SK-N-SH (cell line): Measurements from ENCODE around the gene TK2. TPM values are rescaled to one million over a fixed set of nuclear protein-coding genes. Genes with fewer than 3 reads are reported as not detected.

ENCODE experiments used
- CTCF ChIA-PET: fragments of 300-600, 350-600 bp; formaldehyde crosslinking; extraction: SDS; loops from one replicate; lab custom pipeline; 2021; lab: Yijun Ruan, JAX
- POLR2A ChIA-PET: fragments of 350-600 bp; sonication (Branson Sonifier 250); formaldehyde crosslinking; extraction: SDS; loops from one replicate; lab custom pipeline; 2020; ENCODE audit warnings: antibody characterized with exemption, inconsistent platforms; lab: Yijun Ruan, JAX
- DNase-seq: peaks from one replicate; pipeline ENCODE4 v3.0.0; 2012
- H2AFZ ChIP-seq: fragments of 200-600 bp; sonication (generic); 2 replicates; pipeline ENCODE4 v1.8.1; 2016; ENCODE audit warnings: antibody characterized with exemption, mild to moderate bottlenecking, low read depth
- H3F3A ChIP-seq: fragments of 200-600 bp; sonication (generic); replicated peaks from 2 replicates; pipeline ENCODE3; 2016; ENCODE audit warnings: antibody characterized with exemption, mild to moderate bottlenecking; ENCODE audit not compliant: insufficient read depth
- H3K27ac ChIP-seq, 2 experiments: fragments of 200-500 bp in 1 of 2; fragments of 200-600 bp in 1 of 2; sonication (Bioruptor generic) in 1 of 2; sonication (generic), shearing (Covaris generic) in 1 of 2; 2 replicates each; pipeline versions ENCODE4 v1.5.1 to v1.6.1; 2014 to 2016; ENCODE audit warnings: low read depth in 2 of 2, inconsistent platforms in 1 of 2, low read length in 1 of 2, mild to moderate bottlenecking in 1 of 2, mixed read lengths in 1 of 2
- H3K27me3 ChIP-seq: fragments of 200-600 bp; sonication (generic), shearing (Covaris generic); 2 replicates; pipeline ENCODE4 v1.6.1; 2016; ENCODE audit warnings: mixed run types; ENCODE audit not compliant: insufficient read depth
- H3K36me3 ChIP-seq, 2 experiments: fragments of 200-500 bp in 1 of 2; fragments of 200-600 bp in 1 of 2; sonication (Bioruptor generic) in 1 of 2; sonication (generic) in 1 of 2; replicated peaks in 1 of 2; 2 replicates each; pipeline versions ENCODE3 to v1.5.1; 2014 to 2016; ENCODE audit warnings: low read length in 1 of 2, mild to moderate bottlenecking in 1 of 2; ENCODE audit not compliant: insufficient read depth in 2 of 2, control insufficient read depth in 1 of 2
- H3K4me1 ChIP-seq, 2 experiments: fragments of 200-500 bp in 1 of 2; fragments of 200-600 bp in 1 of 2; sonication (Bioruptor generic) in 1 of 2; sonication (generic), shearing (Covaris generic) in 1 of 2; 2 replicates each; pipeline versions ENCODE4 v1.5.1 to v1.6.1; 2014 to 2016; ENCODE audit warnings: low read depth in 1 of 2, low read length in 1 of 2, mixed run types in 1 of 2; ENCODE audit not compliant: insufficient read depth in 2 of 2, control insufficient read depth in 1 of 2
- H3K4me2 ChIP-seq: fragments of 200-600 bp; sonication (generic), shearing (Covaris generic); 2 replicates; pipeline ENCODE4 v1.6.1; 2017; ENCODE audit warnings: mixed run types
- H3K4me3 ChIP-seq, 2 experiments: fragments of 200-500 bp in 1 of 2; fragments of 200-600 bp in 1 of 2; sonication (Bioruptor generic) in 1 of 2; sonication (generic), shearing (Covaris generic) in 1 of 2; 2 replicates each; pipeline versions ENCODE4 v1.5.1 to v1.8.1; 2014 to 2016; ENCODE audit warnings: low read depth in 2 of 2, inconsistent platforms in 1 of 2, low read length in 1 of 2, mild to moderate bottlenecking in 1 of 2, mixed read lengths in 1 of 2, moderate library complexity in 1 of 2
- H3K79me2 ChIP-seq: fragments of 200-600 bp; sonication (generic); 2 replicates; pipeline ENCODE4 v1.8.1; 2017; ENCODE audit warnings: mild to moderate bottlenecking; ENCODE audit not compliant: insufficient read depth
- H3K9ac ChIP-seq: fragments of 200-600 bp; sonication (generic); 2 replicates; pipeline ENCODE4 v1.6.1; 2017; ENCODE audit warnings: mixed run types
- H3K9me2 ChIP-seq: fragments of 200-600 bp; sonication (generic); 2 replicates; pipeline ENCODE4 v1.6.1; 2017; ENCODE audit warnings: mixed run types
- H3K9me3 ChIP-seq: fragments of 200-600 bp; sonication (generic); 2 replicates; pipeline ENCODE4 v1.6.1; 2017; ENCODE audit warnings: mixed run types, mild to moderate bottlenecking, moderate library complexity
- H4K20me1 ChIP-seq: fragments of 200-600 bp; sonication (generic); 2 replicates; pipeline ENCODE4 v1.6.1; 2017; ENCODE audit warnings: mild to moderate bottlenecking, mixed run types; ENCODE audit not compliant: insufficient read depth
- EZH2phosphoT487 ChIP-seq: fragments of 200-600 bp; sonication (generic); IDR thresholded peaks from 2 replicates; pipeline ENCODE4 v1.6.1; 2017; ENCODE audit warnings: low read depth, mixed run types, mild to moderate bottlenecking, antibody characterized with exemption, moderate library complexity, borderline replicate concordance
- GABPA ChIP-seq: IDR thresholded peaks from 2 replicates; pipeline ENCODE4 v1.4.0; 2012; ENCODE audit warnings: low read depth, mild to moderate bottlenecking
- RAD21 ChIP-seq: IDR thresholded peaks from 2 replicates; pipeline ENCODE4 v1.6.1; 2012; ENCODE audit warnings: mild to moderate bottlenecking, low read length
- TAF1 ChIP-seq: IDR thresholded peaks from 2 replicates; pipeline ENCODE4 v1.6.1; 2012; ENCODE audit warnings: low read depth, mild to moderate bottlenecking, low read length, moderate library complexity, borderline replicate concordance
- TEAD4 ChIP-seq: IDR thresholded peaks from 2 replicates; pipeline ENCODE4 v1.4.0; 2012; ENCODE audit warnings: mild to moderate bottlenecking, borderline replicate concordance; ENCODE audit not compliant: insufficient read depth
- WGBS: methylation state at CpG from one replicate; pipeline ENCODE4 v1.1.6; 2017; ENCODE audit warnings: low lambda C conversion rate; 5-methylcytosine and 5-hydroxymethylcytosine counted together
- polyA plus RNA-seq, 3 experiments: library from polyadenylated mRNA; depleted of rRNA; stranded (reverse); fragments of >200 nt; gene quantifications; 2 replicates each; pipeline ENCODE4 v1.2.3, GENCODE V29; 2012
- TF ChIP-seq, protein P1 (sequence below): IDR thresholded peaks from 2 replicates; pipeline ENCODE4 v1.6.1; 2012; ENCODE audit warnings: mild to moderate bottlenecking, low read depth, low read length, moderate library complexity
- TF ChIP-seq, protein P2 (sequence below): IDR thresholded peaks from 2 replicates; pipeline ENCODE4 v1.4.0; 2012; ENCODE audit warnings: low read depth

TK2 gene
- polyA plus RNA-seq, 1 of the 3 experiments (the other 2 are of a cell fraction), result 25.2 TPM

DNA sequence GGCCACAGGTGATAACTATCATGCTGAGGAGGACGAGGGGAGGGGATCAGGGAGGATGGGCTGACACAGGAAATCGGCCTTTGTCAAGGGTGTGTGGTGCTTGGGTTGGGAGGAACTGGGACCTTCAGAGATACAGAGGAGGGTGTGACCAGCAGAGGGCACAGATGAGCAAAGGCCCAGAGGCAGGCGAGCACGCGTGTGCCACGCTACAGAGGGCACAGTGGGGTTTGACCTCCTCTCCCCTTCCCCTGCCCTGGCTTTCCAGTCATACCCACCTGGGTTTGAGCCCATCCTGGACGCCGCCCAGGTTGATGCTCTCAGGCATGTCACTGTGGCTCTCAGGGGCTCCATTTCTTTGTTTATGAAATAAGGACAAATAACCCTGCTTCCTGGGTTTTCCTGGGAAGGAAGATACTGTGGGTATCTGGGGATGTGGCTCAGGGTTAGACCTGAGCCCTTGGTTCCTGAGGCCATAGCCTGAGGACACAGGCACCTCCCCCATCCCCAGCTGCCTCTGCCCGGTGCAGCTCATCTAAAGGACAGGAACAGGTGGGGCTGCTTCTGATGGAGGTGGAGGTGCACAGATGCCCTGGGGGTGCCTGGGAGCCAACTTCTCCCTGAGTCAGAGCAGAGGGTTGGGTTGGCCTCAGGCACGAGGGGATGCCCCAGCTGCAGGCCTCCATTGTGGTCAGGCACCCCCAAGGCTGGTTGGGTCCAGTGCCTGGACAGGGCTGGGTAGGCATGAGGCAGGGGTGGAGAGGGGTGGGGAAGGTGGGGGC lies 71.0 kb downstream of the TK2 start (continued):
- no peak for TF ChIP-seq EZH2phosphoT487

DNA sequence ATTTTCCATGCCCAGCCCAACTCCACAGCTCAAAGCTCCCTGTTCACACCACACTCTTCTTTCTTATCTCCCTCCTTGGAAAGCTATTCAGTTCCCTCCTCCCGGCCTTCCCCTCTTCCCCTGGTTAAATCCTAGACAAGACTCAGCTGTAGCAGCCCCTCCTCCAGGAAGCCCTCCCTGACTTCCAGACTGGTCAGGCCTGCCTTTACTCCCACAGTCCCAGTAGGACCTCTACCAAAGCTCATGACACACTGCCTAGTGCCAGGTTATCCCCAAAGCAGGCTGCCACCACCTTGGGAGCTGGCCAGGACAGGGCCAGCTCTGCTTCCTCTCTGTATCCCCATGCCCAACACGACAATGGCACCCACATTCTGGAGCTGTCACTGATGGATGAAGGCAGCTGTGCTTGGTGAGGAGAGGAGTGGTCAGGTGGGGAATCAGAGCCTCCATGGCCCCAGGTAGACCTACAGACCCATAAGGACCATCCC lies 72.8 kb downstream of the TK2 start:
- no peaks in the 10 kb centered on the region for H3K27me3 ChIP-seq
- CTCF ChIA-PET, result interaction anchor here (1.1 to 22.3 kb wide), 6 partner anchors 33 to 391 kb away, joined by 3 to 299 read pairs (median 3); no protein-coding TSS in a partner anchor
- TF ChIP-seq TEAD4, result no peak
- no peak for TF ChIP-seq TAF1
- TF ChIP-seq, all 33 proteins: peak for 0
- H3K9me2 ChIP-seq, result no peaks in the 10 kb centered on the region
- H3K79me2 ChIP-seq, result no peaks in the 10 kb centered on the region
- POLR2A ChIA-PET, result no interaction called here
- H3K36me3 ChIP-seq, result no peaks in the 10 kb centered on the region
- H4K20me1 ChIP-seq, result no peaks in the 10 kb centered on the region
- no peak overlapping the region for H3K9ac ChIP-seq
- no peak overlapping the region for H2AFZ ChIP-seq
- peaks cover 0 to 2% of the 10 kb centered on the region in 2 experiments; a peak in 1 of 4 replicates for H3K4me1 ChIP-seq
- DNase-seq, result no peak
- H3K4me2 ChIP-seq, result no peak overlapping the region
- no peak overlapping the region for H3K27ac ChIP-seq
- no peak overlapping the region for H3K4me3 ChIP-seq
- H3K9me3 ChIP-seq, result no peaks in the 10 kb centered on the region
- WGBS, result 52% methylated on average over 2 of the region's 2 CpGs
- no peaks in the 10 kb centered on the region for H3F3A ChIP-seq

DNA sequence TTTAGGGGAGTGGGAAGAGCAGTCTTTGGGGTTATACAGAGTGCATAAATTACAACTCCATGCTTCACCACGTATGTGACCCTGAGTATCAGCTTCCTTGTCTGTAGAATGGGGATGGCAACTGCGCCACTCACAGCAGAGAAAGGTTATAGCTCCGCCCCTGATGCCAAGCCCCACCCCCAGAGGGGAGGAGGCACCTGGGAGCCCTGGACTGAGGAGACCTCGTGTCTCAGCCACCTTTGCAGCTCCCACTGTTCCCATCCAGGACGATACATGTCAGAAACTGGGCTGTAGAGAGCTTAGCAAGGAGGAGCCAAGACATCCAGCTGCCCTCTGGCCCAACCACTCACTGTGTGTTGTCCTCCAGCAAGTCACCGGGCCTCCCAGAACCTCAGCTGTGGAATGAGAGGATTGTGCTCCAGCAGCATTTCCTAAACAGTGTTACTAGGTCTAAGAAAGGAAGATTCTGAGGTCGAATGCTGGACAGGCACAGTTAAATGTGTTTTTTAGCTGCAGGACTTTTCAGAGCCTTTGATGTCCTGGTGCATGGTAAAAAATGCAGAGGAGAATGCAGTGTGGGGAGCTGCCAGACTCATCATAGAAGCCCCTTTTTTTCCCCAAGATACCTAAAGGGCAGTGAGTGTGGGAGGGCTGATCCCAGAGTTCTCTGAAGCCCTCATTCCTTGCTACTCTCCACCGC lies 73.4 kb downstream of the TK2 start:
- Histone ChIP-seq H3K4me3 (no peak overlapping the region), H3K9ac (no peak overlapping the region), H3K4me2 (no peak overlapping the region), H3K9me3 (no peaks in the 10 kb centered on the region), H3K27ac (no peak overlapping the region), H3K4me1 (peaks cover 0 to 2% of the 10 kb centered on the region in 2 experiments; a peak in 1 of 4 replicates), H3K9me2 (no peaks in the 10 kb centered on the region)
- POLR2A ChIA-PET, result no interaction called here
- CTCF ChIA-PET, result interaction anchor here (1.1 to 22.3 kb wide), 6 partner anchors 32 to 392 kb away, joined by 3 to 299 read pairs (median 3); no protein-coding TSS in a partner anchor
- TF ChIP-seq GABPA, result no peak
- TF ChIP-seq RAD21, result no peak
- TF ChIP-seq, protein P1, sequence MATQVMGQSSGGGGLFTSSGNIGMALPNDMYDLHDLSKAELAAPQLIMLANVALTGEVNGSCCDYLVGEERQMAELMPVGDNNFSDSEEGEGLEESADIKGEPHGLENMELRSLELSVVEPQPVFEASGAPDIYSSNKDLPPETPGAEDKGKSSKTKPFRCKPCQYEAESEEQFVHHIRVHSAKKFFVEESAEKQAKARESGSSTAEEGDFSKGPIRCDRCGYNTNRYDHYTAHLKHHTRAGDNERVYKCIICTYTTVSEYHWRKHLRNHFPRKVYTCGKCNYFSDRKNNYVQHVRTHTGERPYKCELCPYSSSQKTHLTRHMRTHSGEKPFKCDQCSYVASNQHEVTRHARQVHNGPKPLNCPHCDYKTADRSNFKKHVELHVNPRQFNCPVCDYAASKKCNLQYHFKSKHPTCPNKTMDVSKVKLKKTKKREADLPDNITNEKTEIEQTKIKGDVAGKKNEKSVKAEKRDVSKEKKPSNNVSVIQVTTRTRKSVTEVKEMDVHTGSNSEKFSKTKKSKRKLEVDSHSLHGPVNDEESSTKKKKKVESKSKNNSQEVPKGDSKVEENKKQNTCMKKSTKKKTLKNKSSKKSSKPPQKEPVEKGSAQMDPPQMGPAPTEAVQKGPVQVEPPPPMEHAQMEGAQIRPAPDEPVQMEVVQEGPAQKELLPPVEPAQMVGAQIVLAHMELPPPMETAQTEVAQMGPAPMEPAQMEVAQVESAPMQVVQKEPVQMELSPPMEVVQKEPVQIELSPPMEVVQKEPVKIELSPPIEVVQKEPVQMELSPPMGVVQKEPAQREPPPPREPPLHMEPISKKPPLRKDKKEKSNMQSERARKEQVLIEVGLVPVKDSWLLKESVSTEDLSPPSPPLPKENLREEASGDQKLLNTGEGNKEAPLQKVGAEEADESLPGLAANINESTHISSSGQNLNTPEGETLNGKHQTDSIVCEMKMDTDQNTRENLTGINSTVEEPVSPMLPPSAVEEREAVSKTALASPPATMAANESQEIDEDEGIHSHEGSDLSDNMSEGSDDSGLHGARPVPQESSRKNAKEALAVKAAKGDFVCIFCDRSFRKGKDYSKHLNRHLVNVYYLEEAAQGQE, result no peak
- TF ChIP-seq, protein P2, sequence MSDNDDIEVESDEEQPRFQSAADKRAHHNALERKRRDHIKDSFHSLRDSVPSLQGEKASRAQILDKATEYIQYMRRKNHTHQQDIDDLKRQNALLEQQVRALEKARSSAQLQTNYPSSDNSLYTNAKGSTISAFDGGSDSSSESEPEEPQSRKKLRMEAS, result no peak
- TF ChIP-seq, all 33 proteins: peak for 0
- Histone ChIP-seq H3K27me3 (no peaks in the 10 kb centered on the region), H3K36me3 (no peaks in the 10 kb centered on the region), H3F3A (no peaks in the 10 kb centered on the region), H4K20me1 (no peaks in the 10 kb centered on the region), H2AFZ (no peak overlapping the region), H3K79me2 (no peaks in the 10 kb centered on the region)
- 33% methylated on average over 7 of the region's 8 CpGs for WGBS
- DNase-seq, result peak; percentile 68
